HUES48 (cell line): ENCODE data around the gene RGMB.
"Not testable (repeated sequence)": the region's sequence is repeated elsewhere in the genome, so short reads cannot be mapped to it uniquely, and the experiment has no call there.

ENCODE experiments used
- H3K27ac ChIP-seq: one replicate; pipeline ENCODE4 v1.7.0; 2013; ENCODE audit warnings: low read depth, low read length, inconsistent platforms
- H3K27me3 ChIP-seq: 2 replicates; pipeline ENCODE4 v1.6.1; 2013; ENCODE audit warnings: mild to moderate bottlenecking, low read length; ENCODE audit not compliant: control insufficient read depth, insufficient read depth
- H3K36me3 ChIP-seq: 2 replicates; pipeline ENCODE4 v1.6.1; 2013; ENCODE audit warnings: low read length; ENCODE audit not compliant: control insufficient read depth, insufficient read depth
- H3K4me1 ChIP-seq: 2 replicates; pipeline ENCODE4 v1.6.1; 2013; ENCODE audit warnings: mild to moderate bottlenecking, low read length; ENCODE audit not compliant: control insufficient read depth, insufficient read depth
- H3K4me3 ChIP-seq: 2 replicates; pipeline ENCODE4 v1.5.1; 2013; ENCODE audit warnings: mild to moderate bottlenecking, low read depth, low read length
- H3K9ac ChIP-seq: 2 replicates; pipeline ENCODE4 v1.6.1; 2013; ENCODE audit warnings: mild to moderate bottlenecking, low read depth, low read length, moderate library complexity
- H3K9me3 ChIP-seq: 2 replicates; pipeline ENCODE4 v1.6.1; 2013; ENCODE audit warnings: low read length; ENCODE audit not compliant: control insufficient read depth, insufficient read depth

The RGMB gene

GRCh38 chr5:98773464-98774191, at the start of gene RGMB:
RGMB (plus strand) TSS chr5:98773663; CDS start chr5:98774071, 408 bp downstream.
- peak within 1 kb of the TSS; percentile 90 for H3K9ac ChIP-seq
- H3K4me1 ChIP-seq, result peaks cover 28% of the 10 kb centered on the region
- peak within 1 kb of the TSS; percentile 86 for H3K27ac ChIP-seq

GRCh38 chr5:98726258-98726657, 47.2 kb upstream of the RGMB start:
- no peaks in the 10 kb centered on the region for H3K4me1 ChIP-seq
- no peaks in the 10 kb centered on the region for H3K36me3 ChIP-seq
- no peaks in the 10 kb centered on the region for H3K9me3 ChIP-seq
- no peak overlapping the region for H3K27ac ChIP-seq
- H3K9ac ChIP-seq, result no peak overlapping the region
- no peak overlapping the region for H3K4me3 ChIP-seq
- H3K27me3 ChIP-seq, result no peaks in the 10 kb centered on the region

More at GRCh38 chr5:98773464-98774191, at the start of gene RGMB:
- Histone ChIP-seq H3K9me3 (no peaks in the 10 kb centered on the region), H3K4me3 (peak within 1 kb of the TSS; percentile 75), H3K27me3 (peaks cover 31% of the 10 kb centered on the region), H3K36me3 (peaks cover 8% of the 10 kb centered on the region; the same call in 1 of the 2 replicates)

GRCh38 chr5:98727686-98728085, 45.8 kb upstream of the RGMB start:
- no peak overlapping the region for H3K9ac ChIP-seq
- H3K27ac ChIP-seq, result no peak overlapping the region
- H3K36me3 ChIP-seq, result no peaks in the 10 kb centered on the region
- H3K9me3 ChIP-seq, result no peaks in the 10 kb centered on the region
- no peaks in the 10 kb centered on the region for H3K27me3 ChIP-seq
- no peaks in the 10 kb centered on the region for H3K4me1 ChIP-seq
- H3K4me3 ChIP-seq, result no peak overlapping the region

- H3K9me3 ChIP-seq, result peaks cover 9% of the 10 kb centered on the region
- H3K4me1 ChIP-seq, result no peaks in the 10 kb centered on the region
- H3K27ac ChIP-seq, result no peak overlapping the region
- H3K4me3 ChIP-seq, result no peak overlapping the region
- H3K27me3 ChIP-seq, result no peaks in the 10 kb centered on the region
- H3K36me3 ChIP-seq, result no peaks in the 10 kb centered on the region
- H3K9ac ChIP-seq, result no peak overlapping the region
Measured at GRCh38 chr5:98734646-98735045, 38.8 kb upstream of the RGMB start.

- H3K27ac ChIP-seq, result no peak overlapping the region
Measured at GRCh38 chr5:98735806-98736507, 37.5 kb upstream of the RGMB start.

GRCh38 chr5:98736753-98737152, 36.7 kb upstream of the RGMB start:
- Histone ChIP-seq H3K4me3 (no peak overlapping the region), H3K9me3 (peaks cover 9% of the 10 kb centered on the region), H3K4me1 (no peaks in the 10 kb centered on the region), H3K36me3 (no peaks in the 10 kb centered on the region), H3K9ac (no peak overlapping the region), H3K27ac (no peak overlapping the region), H3K27me3 (no peaks in the 10 kb centered on the region)

More at GRCh38 chr5:98735806-98736507, 37.5 kb upstream of the RGMB start:
- peaks cover 9% of the 10 kb centered on the region for H3K9me3 ChIP-seq
- no peaks in the 10 kb centered on the region for H3K27me3 ChIP-seq
- no peaks in the 10 kb centered on the region for H3K36me3 ChIP-seq
- no peak overlapping the region for H3K4me3 ChIP-seq
- no peaks in the 10 kb centered on the region for H3K4me1 ChIP-seq
- no peak overlapping the region for H3K9ac ChIP-seq

- not testable (repeated sequence) for H3K27ac ChIP-seq, H3K4me3 ChIP-seq, H3K4me1 ChIP-seq, H3K9ac ChIP-seq, H3K9me3 ChIP-seq, H3K27me3 ChIP-seq, H3K36me3 ChIP-seq
Measured at GRCh38 chr5:98737441-98737840, 36.0 kb upstream of the RGMB start.

GRCh38 chr5:98738481-98739149, 34.8 kb upstream of the RGMB start:
- not testable (repeated sequence) for H3K27ac ChIP-seq, H3K4me3 ChIP-seq, H3K27me3 ChIP-seq, H3K9ac ChIP-seq, H3K9me3 ChIP-seq, H3K4me1 ChIP-seq, H3K36me3 ChIP-seq

- Histone ChIP-seq H3K9ac (no peak overlapping the region), H3K27me3 (no peaks in the 10 kb centered on the region), H3K27ac (no peak overlapping the region), H3K4me1 (0 out of 2 replicates have a peak, but pooled peaks cover 5% of the 10 kb centered on the region), H3K36me3 (no peaks in the 10 kb centered on the region), H3K4me3 (no peak overlapping the region), H3K9me3 (peaks cover 5% of the 10 kb centered on the region)
Measured at GRCh38 chr5:98741926-98742325, 31.5 kb upstream of the RGMB start.

GRCh38 chr5:98742396-98743073, 30.9 kb upstream of the RGMB start:
- H3K4me1 ChIP-seq, result 0 out of 2 replicates have a peak, but pooled peaks cover 5% of the 10 kb centered on the region
- no peaks in the 10 kb centered on the region; the same call in 1 of the 2 replicates for H3K9me3 ChIP-seq
- no peaks in the 10 kb centered on the region for H3K36me3 ChIP-seq
- no peak overlapping the region for H3K9ac ChIP-seq
- H3K27ac ChIP-seq, result no peak overlapping the region
- no peaks in the 10 kb centered on the region for H3K27me3 ChIP-seq
- no peak overlapping the region for H3K4me3 ChIP-seq
